Left lobe of liver (tissue), 2 donors: ENCODE data around the gene C22orf23. TPM values are rescaled to one million over a fixed set of nuclear protein-coding genes. Genes with fewer than 3 reads are reported as not detected.

Experiments used
- ATAC-seq: fragments of 200-7000 bp; cut with Tn5 transposase; one replicate; pipeline ENCODE4 v1.9.1; 2020; ENCODE audit warnings: mild to moderate bottlenecking, moderate library complexity
- DNase-seq: peaks from one replicate; pipeline ENCODE4 v3.0.0-alpha.2; 2020; ENCODE audit warnings: low spot score
- total RNA-seq: library from RNA; stranded (reverse); gene quantifications from one replicate; pipeline ENCODE4 v1.2.1, GENCODE V29; 2021
- donor health status: DM: no; HTN: no; CAD: no; lungs with moderate emphysema.
- donor health status: DM: no; HTN: yes; CAD: no.

The C22orf23 gene
- total RNA-seq, 1 donor from 2014 or later: 0.25 TPM

GRCh38 chr22:37926771-37927636 lies 26.4 kb downstream of the C22orf23 start:
- ATAC-seq: no peak
- no peak for DNase-seq

- ATAC-seq (no peak), DNase-seq (no peak)
These were observed 27.0 kb downstream of the C22orf23 start for GRCh38 chr22:37926358-37926757.

GRCh38 chr22:37925767-37926166 lies 27.6 kb downstream of the C22orf23 start:
- no peak for ATAC-seq
- no peak for DNase-seq

GRCh38 chr22:37925330-37925729 lies 28.1 kb downstream of the C22orf23 start:
- no peak for ATAC-seq
- DNase-seq: no peak

GRCh38 chr22:37924386-37925065 lies 28.9 kb downstream of the C22orf23 start:
- ATAC-seq: no peak

GRCh38 chr22:37923927-37924326 lies 29.5 kb downstream of the C22orf23 start:
- DNase-seq (no peak), ATAC-seq (no peak)

More at GRCh38 chr22:37924386-37925065, 28.9 kb downstream of the C22orf23 start:
- no peak for DNase-seq

GRCh38 chr22:37922191-37922590 lies 31.2 kb downstream of the C22orf23 start:
- ATAC-seq (no peak), DNase-seq (no peak)

GRCh38 chr22:37920126-37920525 lies 33.3 kb downstream of the C22orf23 start:
- ATAC-seq: no peak
- DNase-seq: no peak

- DNase-seq (no peak), ATAC-seq (no peak)
These were observed 34.7 kb downstream of the C22orf23 start for GRCh38 chr22:37918580-37919270.

GRCh38 chr22:37917874-37918548 lies 35.4 kb downstream of the C22orf23 start:
- DNase-seq (no peak), ATAC-seq (no peak)

- DNase-seq: no peak
These were observed 37.1 kb downstream of the C22orf23 start for GRCh38 chr22:37916311-37916710.

GRCh38 chr22:37913233-37913721 lies 40.1 kb downstream of the C22orf23 start:
- DNase-seq: no peak
- peak; percentile 58 for ATAC-seq

More at GRCh38 chr22:37916311-37916710, 37.1 kb downstream of the C22orf23 start:
- ATAC-seq: no peak

GRCh38 chr22:37912171-37912570 lies 41.2 kb downstream of the C22orf23 start:
- DNase-seq (no peak), ATAC-seq (no peak)

- DNase-seq (no peak), ATAC-seq (no peak)
These were observed 41.7 kb downstream of the C22orf23 start for GRCh38 chr22:37911697-37912096.

- ATAC-seq (no peak), DNase-seq (no peak)
These were observed 42.3 kb downstream of the C22orf23 start for GRCh38 chr22:37910890-37911672.

GRCh38 chr22:37909766-37910165 lies 43.6 kb downstream of the C22orf23 start:
- DNase-seq (no peak), ATAC-seq (no peak)

- ATAC-seq: no peak
- no peak for DNase-seq
These were observed 46.1 kb downstream of the C22orf23 start for GRCh38 chr22:37907036-37907954.

- DNase-seq (no peak), ATAC-seq (no peak)
These were observed 46.9 kb downstream of the C22orf23 start for GRCh38 chr22:37906364-37907008.
